GM19023 (cell line): ENCODE data around the gene RUSC2.
"Not testable (repeated sequence)": the region's sequence is repeated elsewhere in the genome, so short reads cannot be mapped to it uniquely, and the experiment has no call there.

Experiments used
- ATAC-seq: cut with Tn5 transposase; IDR thresholded peaks from one replicate; pipeline ENCODE4 v1.9.1; 2021; ENCODE audit warnings: mild to moderate bottlenecking, moderate library complexity; ENCODE audit not compliant: unreplicated experiment

RUSC2 gene

GRCh38 chr9:35489313-35490154 is at the start of gene RUSC2:
Gene RUSC2 (plus strand): TSS chr9:35490111. CDS start chr9:35546522, 56,411 bp downstream.
- no peak for ATAC-seq

- ATAC-seq = no peak
Observed at GRCh38 chr9:35446012-35446411, 43.9 kb upstream of the RUSC2 start.

GRCh38 chr9:35448496-35448895 is 41.4 kb upstream of the RUSC2 start:
- no peak for ATAC-seq

GRCh38 chr9:35452481-35452880 is 37.4 kb upstream of the RUSC2 start:
- ATAC-seq = no peak

- ATAC-seq = no peak
Observed at GRCh38 chr9:35453786-35454185, 36.1 kb upstream of the RUSC2 start.

- ATAC-seq = no peak
Observed at GRCh38 chr9:35464141-35465025, 25.5 kb upstream of the RUSC2 start.

GRCh38 chr9:35470340-35470739 is 19.6 kb upstream of the RUSC2 start:
- no peak for ATAC-seq

- ATAC-seq = no peak
Observed at GRCh38 chr9:35470894-35471293, 19.0 kb upstream of the RUSC2 start.

GRCh38 chr9:35476596-35476995 is 13.3 kb upstream of the RUSC2 start:
- ATAC-seq = no peak

- ATAC-seq = not testable (repeated sequence)
Observed at GRCh38 chr9:35477211-35477855, 12.6 kb upstream of the RUSC2 start.

GRCh38 chr9:35478871-35479270 is 11.0 kb upstream of the RUSC2 start:
- ATAC-seq = no peak

- ATAC-seq = no peak
Observed at GRCh38 chr9:35481347-35481975, 8.4 kb upstream of the RUSC2 start.

GRCh38 chr9:35482071-35482470 is 7.8 kb upstream of the RUSC2 start:
- no peak for ATAC-seq

- ATAC-seq = no peak
Observed at GRCh38 chr9:35484406-35484805, 5.5 kb upstream of the RUSC2 start.

GRCh38 chr9:35487081-35487480 is 2.8 kb upstream of the RUSC2 start:
- no peak for ATAC-seq

- no peak for ATAC-seq
Observed at GRCh38 chr9:35488021-35488420, 1.9 kb upstream of the RUSC2 start.

GRCh38 chr9:35488566-35489312 is 1.2 kb upstream of the RUSC2 start:
- no peak for ATAC-seq

- no peak for ATAC-seq
Observed at GRCh38 chr9:35490155-35490909, 421 bp downstream of the RUSC2 start.

GRCh38 chr9:35490910-35491465 is 1.1 kb downstream of the RUSC2 start:
- no peak for ATAC-seq
